Measurements from ENCODE around the gene TPI1. TPM values are rescaled to one million over a fixed set of nuclear protein-coding genes. Genes with fewer than 3 reads are reported as not detected.

TPI1 gene
- total and polyA plus RNA-seq, 2 of the 8 experiments (the other 6 are each of a cell fraction or from before 2014, with no cell fraction given), result 910 to 3,018 TPM

GRCh38 chr12:6829536-6830220 is 37.7 kb upstream of the TPI1 start:
- Histone ChIP-seq H3K36me3 (ENCODE audit: control insufficient read depth in 2 of 4, insufficient read depth in 4 of 4, low read length in 3 of 4) (peaks cover 16 to 33% (median 30%) of the 10 kb centered on the region in 4 experiments; a peak in 7 of 8 replicates), H3K14ac (ENCODE audit: insufficient read length) (no peak overlapping the region), H3K23ac (ENCODE audit: insufficient read length) (no peak overlapping the region), H3K79me2 (ENCODE audit: control insufficient read depth in 1 of 2, insufficient read depth in 2 of 2, low read length in 2 of 2) (peaks cover 0 to 9% of the 10 kb centered on the region in 2 experiments; a peak in 1 of 4 replicates), H2BK15ac (ENCODE audit: low read length) (no peak overlapping the region), H2BK12ac (ENCODE audit: low read depth, low read length) (no peak overlapping the region), H3K56ac (replicated peaks; ENCODE audit: insufficient read length, low read depth, low read length) (no peak overlapping the region), H4K8ac (ENCODE audit: extremely low read depth, insufficient read depth, low read length) (no peak overlapping the region), H3K18ac (ENCODE audit: extremely low read depth, low read length) (peak overlapping the region; percentile 93), H2AK5ac (ENCODE audit: low read depth, low read length) (no peak overlapping the region), H3K4me1 (replicated peaks in 1 of 4; ENCODE audit: control insufficient read depth in 3 of 4, insufficient read depth in 4 of 4, low read length in 3 of 4) (peaks cover 4 to 24% (median 17%) of the 10 kb centered on the region in 4 experiments), H3K4me3 (ENCODE audit: extremely low read depth in 1 of 4, insufficient read depth in 2 of 4, low read depth in 3 of 4, low read length in 4 of 4) (peak overlapping the region; percentile 88 to 94 (median 90)), H3K27me3 (replicated peaks in 1 of 4; ENCODE audit: control insufficient read depth in 3 of 4, extremely low read depth in 1 of 4, insufficient read depth in 3 of 4, low read length in 3 of 4) (peaks cover 0 to 4% (median 3%) of the 10 kb centered on the region in 4 experiments; a peak in 5 of 7 replicates), H4K5ac (ENCODE audit: insufficient read length, low read depth, low read length) (peak overlapping the region; percentile 86), H3K27ac (ENCODE audit: low read depth, low read length) (peak overlapping the region; percentile 32; the same call in 1 of the 2 replicates), H3K4me2 (ENCODE audit: insufficient read depth in 1 of 2, low read depth in 2 of 2, low read length in 2 of 2) (peak overlapping the region; percentile 77 to 99), H4K20me1 (replicated peaks in 1 of 2; ENCODE audit: control insufficient read depth in 1 of 2, insufficient read depth in 2 of 2, low read length in 2 of 2) (peaks cover 0 to 4% of the 10 kb centered on the region in 2 experiments), H3K9ac (replicated peaks in 1 of 4; ENCODE audit: extremely low read depth in 1 of 4, low read depth in 3 of 4, low read length in 3 of 4) (peak overlapping the region; percentile 24 to 84 (median 68); a peak in 6 of 7 replicates), H2BK5ac (ENCODE audit: low read depth, low read length) (0 out of 2 replicates have a peak overlapping the region, but pooled peaks have one; percentile 79), H4K91ac (replicated peaks; ENCODE audit: insufficient read length, low read length) (peak overlapping the region; percentile 85), H2BK120ac (replicated peaks; ENCODE audit: low read depth, low read length) (no peak overlapping the region), H3K4ac (replicated peaks; ENCODE audit: insufficient read length, low read depth, low read length) (no peak overlapping the region), H2AFZ (ENCODE audit: low read length) (no peak overlapping the region), H3K9me3 (ENCODE audit: insufficient read depth in 2 of 2, low read depth in 1 of 2, low read length in 1 of 2) (no peaks in the 10 kb centered on the region), H3K79me1 (ENCODE audit: low read depth, low read length) (peaks cover 4% of the 10 kb centered on the region), H2BK20ac (ENCODE audit: low read length) (no peak overlapping the region), H3K23me2 (ENCODE audit: low read depth, low read length) (peaks cover 16% of the 10 kb centered on the region)
- POLR2A ChIA-PET (ENCODE audit: partially characterized antibody), result interaction anchor here (0.6 to 27.1 kb wide), 20 partner anchors 11 to 227 kb away, joined by 3 to 388 read pairs (median 4); partner anchors contain the start of genes CDCA3, GNB3, LAG3 and MLF2
- CTCF ChIA-PET (ENCODE audit: partially characterized antibody), result interaction anchor here (0.6 to 23.7 kb wide), 11 partner anchors 10 to 226 kb away, joined by 3 to 532 read pairs (median 3); partner anchors contain the start of genes CD4, CDCA3, GNB3 and LAG3
- peak in 1 of 2 experiments; percentile 73 for DNase-seq (ENCODE audit: low read depth in 1 of 2, low spot score in 2 of 2)
- WGBS, 2 experiments (ENCODE audit: extremely low coverage in 1 of 2, insufficient coverage in 1 of 2, insufficient read length in 1 of 2, insufficient replicate concordance in 2 of 2, low coverage in 1 of 2, low lambda C conversion rate in 2 of 2, missing lambda C conversion rate in 1 of 2), result 34% methylated on average over 19 of the region's 19 CpGs; no CpG with 5 or more reads in 1 of the 2 experiments
- no peak for FAIRE-seq
- TF ChIP-seq CHD1 (IDR thresholded peaks at IDR 0.05; ENCODE audit: low read depth, low read length), result no peak
- no peak for TF ChIP-seq BACH1 (IDR thresholded peaks at IDR 0.05; ENCODE audit: low read length)
- TF ChIP-seq TAF1 (IDR thresholded peaks at IDR 0.05; ENCODE audit: low read depth, low read length), result no peak
- TF ChIP-seq SP2 (IDR thresholded peaks at IDR 0.05; ENCODE audit: low read length), result no peak
- TF ChIP-seq KDM5A (IDR thresholded peaks at IDR 0.05; ENCODE audit: low read length), result no peak
- TF ChIP-seq BCL11A (IDR thresholded peaks at IDR 0.05; ENCODE audit: low read depth in 2 of 2, low read length in 2 of 2), result no peak
- peak in 1 of 3 experiments; percentile 21; a peak in 1 of 4 replicates for TF ChIP-seq CTCF (IDR thresholded peaks at IDR 0.05; ENCODE audit: control extremely low read depth in 1 of 3, insufficient read depth in 1 of 3, low read depth in 1 of 3, low read length in 3 of 3)
- TF ChIP-seq TBP (IDR thresholded peaks at IDR 0.05; ENCODE audit: low read depth, low read length), result no peak
- peak in 1 of 2 experiments; percentile 78; a peak in 1 of 4 replicates for TF ChIP-seq HDAC2 (IDR thresholded peaks at IDR 0.05; ENCODE audit: borderline replicate concordance in 1 of 2, low read depth in 2 of 2, low read length in 2 of 2)

All from H1 (cell line).